H1 (cell line): ENCODE data around the gene SHOX. TPM values are rescaled to one million over a fixed set of nuclear protein-coding genes. Genes with fewer than 3 reads are reported as not detected.

Experiments used
- CTCF ChIA-PET: fragments of 300-600 bp; sonication (Branson Sonifier 250); formaldehyde crosslinking; loops from one replicate; lab custom pipeline; 2021; ENCODE audit not compliant: partially characterized antibody; lab: Charles Lee
- POLR2A ChIA-PET: fragments of 300-600 bp; sonication (Branson Sonifier 250); formaldehyde crosslinking; loops from one replicate; lab custom pipeline; 2021; ENCODE audit warnings: inconsistent platforms; ENCODE audit not compliant: partially characterized antibody; lab: Charles Lee
- DNase-seq, 2 experiments: peaks; one replicate each; pipeline versions ENCODE4 v3.0.0 to v3.0.0-alpha.2; 2010 to 2022; ENCODE audit warnings: low spot score in 2 of 2, low read depth in 1 of 2, mixed read lengths in 1 of 2
- FAIRE-seq: peaks from 2 replicates; lab custom pipeline; 2011; peaks lifted over from hg19 to GRCh38; lab: Jason Lieb, UNC
- H2AFZ ChIP-seq: 2 replicates; pipeline ENCODE4 v1.8.1; 2012; ENCODE audit warnings: low read length, inconsistent platforms
- H2AK5ac ChIP-seq: 2 replicates; pipeline ENCODE4 v1.6.1; 2013; ENCODE audit warnings: low read depth, low read length
- H2BK120ac ChIP-seq: replicated peaks from 2 replicates; pipeline ENCODE3; 2013; ENCODE audit warnings: low read depth, low read length, inconsistent platforms
- H2BK12ac ChIP-seq: 2 replicates; pipeline ENCODE4 v1.6.1; 2013; ENCODE audit warnings: low read depth, low read length
- H2BK15ac ChIP-seq: 2 replicates; pipeline ENCODE4 v1.6.1; 2013; ENCODE audit warnings: low read length
- H2BK20ac ChIP-seq: 2 replicates; pipeline ENCODE4 v1.6.1; 2013; ENCODE audit warnings: low read length
- H2BK5ac ChIP-seq: 2 replicates; pipeline ENCODE4 v1.6.1; 2013; ENCODE audit warnings: low read depth, low read length
- H3K14ac ChIP-seq: 2 replicates; pipeline ENCODE4 v1.6.1; 2013; ENCODE audit warnings: inconsistent platforms; ENCODE audit not compliant: insufficient read length
- H3K18ac ChIP-seq: 2 replicates; pipeline ENCODE4 v1.6.1; 2013; ENCODE audit warnings: low read length; ENCODE audit errors: extremely low read depth
- H3K23ac ChIP-seq: 2 replicates; pipeline ENCODE4 v1.6.1; 2013; ENCODE audit warnings: inconsistent platforms; ENCODE audit not compliant: insufficient read length
- H3K23me2 ChIP-seq: 2 replicates; pipeline ENCODE4 v1.6.1; 2013; ENCODE audit warnings: low read depth, low read length
- H3K27ac ChIP-seq: 2 replicates; pipeline ENCODE4 v1.6.1; 2011; ENCODE audit warnings: low read depth, low read length, inconsistent platforms
- H3K27me3 ChIP-seq, 4 experiments: replicated peaks in 1 of 4; 1 replicate in 1 of 4; 2 replicates in 3 of 4; pipeline versions ENCODE4 v1.6.1 to v1.8.1; 2011 to 2013; ENCODE audit warnings: low read length in 3 of 4, mild to moderate bottlenecking in 3 of 4, inconsistent platforms in 2 of 4, mixed read lengths in 2 of 4, moderate library complexity in 1 of 4; ENCODE audit not compliant: control insufficient read depth in 3 of 4, insufficient read depth in 3 of 4; ENCODE audit errors: extremely low read depth in 1 of 4
- H3K36me3 ChIP-seq, 4 experiments: 2 replicates each; pipeline versions ENCODE4 v1.6.1 to v1.8.1; 2011 to 2013; ENCODE audit warnings: mild to moderate bottlenecking in 4 of 4, low read length in 3 of 4, moderate library complexity in 2 of 4, control low read depth in 1 of 4, inconsistent platforms in 1 of 4; ENCODE audit not compliant: insufficient read depth in 4 of 4, control insufficient read depth in 2 of 4
- H3K4ac ChIP-seq: replicated peaks from 2 replicates; pipeline ENCODE3; 2013; ENCODE audit warnings: low read length, low read depth, mixed read lengths, inconsistent platforms; ENCODE audit not compliant: insufficient read length
- H3K4me1 ChIP-seq, 4 experiments: replicated peaks in 1 of 4; 1 replicate in 1 of 4; 2 replicates in 3 of 4; pipeline versions ENCODE4 v1.6.1 to v1.8.1; 2011 to 2013; ENCODE audit warnings: low read length in 3 of 4, inconsistent platforms in 2 of 4, mixed read lengths in 1 of 4; ENCODE audit not compliant: insufficient read depth in 4 of 4, control insufficient read depth in 3 of 4
- H3K4me2 ChIP-seq, 2 experiments: 2 replicates each; pipeline versions ENCODE4 v1.6.1 to v1.8.1; 2011 to 2013; ENCODE audit warnings: low read depth in 2 of 2, low read length in 2 of 2, control low read depth in 1 of 2, inconsistent platforms in 1 of 2, mild to moderate bottlenecking in 1 of 2; ENCODE audit not compliant: insufficient read depth in 1 of 2
- H3K4me3 ChIP-seq, 4 experiments: fragments of 200-600, 300-600 bp in 1 of 4; sonication (generic), shearing (Covaris generic), sonication (Bioruptor Twin) in 1 of 4; 2 replicates each; pipeline versions ENCODE4 v1.5.1 to v1.8.1; 2011 to 2016; ENCODE audit warnings: low read length in 4 of 4, low read depth in 3 of 4, control low read depth in 2 of 4, inconsistent platforms in 2 of 4, mild to moderate bottlenecking in 2 of 4, mixed read lengths in 1 of 4, moderate library complexity in 1 of 4; ENCODE audit not compliant: insufficient read depth in 2 of 4; ENCODE audit errors: extremely low read depth in 1 of 4
- H3K56ac ChIP-seq: replicated peaks from 2 replicates; pipeline ENCODE3; 2013; ENCODE audit warnings: low read depth, mild to moderate bottlenecking, mixed read lengths, low read length, inconsistent platforms; ENCODE audit not compliant: insufficient read length
- H3K79me1 ChIP-seq: 2 replicates; pipeline ENCODE4 v1.6.1; 2013; ENCODE audit warnings: low read depth, low read length, control low read depth
- H3K79me2 ChIP-seq, 2 experiments: 2 replicates each; pipeline versions ENCODE4 v1.6.1 to v1.8.1; 2012 to 2013; ENCODE audit warnings: low read length in 2 of 2, mild to moderate bottlenecking in 2 of 2, inconsistent platforms in 1 of 2; ENCODE audit not compliant: insufficient read depth in 2 of 2, control insufficient read depth in 1 of 2
- H3K9ac ChIP-seq, 4 experiments: replicated peaks in 1 of 4; 1 replicate in 1 of 4; 2 replicates in 3 of 4; pipeline versions ENCODE4 v1.6.1 to v1.8.1; 2011 to 2013; ENCODE audit warnings: low read depth in 3 of 4, low read length in 3 of 4, control low read depth in 2 of 4, mild to moderate bottlenecking in 2 of 4, moderate library complexity in 2 of 4, inconsistent platforms in 1 of 4; ENCODE audit errors: extremely low read depth in 1 of 4
- H3K9me3 ChIP-seq, 2 experiments: 2 replicates each; pipeline versions ENCODE4 v1.6.1 to v1.8.1; 2012 to 2013; ENCODE audit warnings: mild to moderate bottlenecking in 2 of 2, moderate library complexity in 2 of 2, control low read depth in 1 of 2, inconsistent platforms in 1 of 2, low read depth in 1 of 2, low read length in 1 of 2, mixed read lengths in 1 of 2; ENCODE audit not compliant: insufficient read depth in 2 of 2
- H4K20me1 ChIP-seq, 2 experiments: replicated peaks in 1 of 2; 2 replicates each; pipeline versions ENCODE3 to v1.8.1; 2011 to 2013; ENCODE audit warnings: inconsistent platforms in 2 of 2, low read length in 2 of 2, mild to moderate bottlenecking in 1 of 2; ENCODE audit not compliant: insufficient read depth in 2 of 2, control insufficient read depth in 1 of 2
- H4K5ac ChIP-seq: 2 replicates; pipeline ENCODE4 v1.6.1; 2013; ENCODE audit warnings: low read length, low read depth, mixed read lengths, inconsistent platforms; ENCODE audit not compliant: insufficient read length
- H4K8ac ChIP-seq: 2 replicates; pipeline ENCODE4 v1.8.0; 2013; ENCODE audit warnings: mild to moderate bottlenecking, moderate library complexity, low read length, inconsistent platforms; ENCODE audit not compliant: insufficient read depth; ENCODE audit errors: extremely low read depth
- H4K91ac ChIP-seq: replicated peaks from 2 replicates; pipeline ENCODE3; 2013; ENCODE audit warnings: low read length, mixed read lengths, inconsistent platforms; ENCODE audit not compliant: insufficient read length
- ATF2 ChIP-seq: IDR thresholded peaks from 2 replicates; pipeline ENCODE4 v1.6.1; 2012; ENCODE audit warnings: low read length, inconsistent platforms
- CBX8 ChIP-seq: fragments of 300-800, 300-1000 bp; sonication (generic); IDR thresholded peaks from 2 replicates; pipeline ENCODE4 v1.7.1; 2016; ENCODE audit warnings: low read depth, low read length, borderline replicate concordance
- E2F6 ChIP-seq: IDR thresholded peaks from 2 replicates; pipeline ENCODE4 v1.6.1; 2012; ENCODE audit warnings: inconsistent platforms
- PHF8 ChIP-seq: fragments of 200-600 bp; sonication (generic); conservative IDR thresholded peaks from 2 replicates; pipeline ENCODE4 v1.7.1; 2012; ENCODE audit warnings: low read depth, mild to moderate bottlenecking, inconsistent platforms, low read length, moderate library complexity
- RAD21 ChIP-seq, 2 experiments: IDR thresholded peaks in 1 of 2; conservative IDR thresholded peaks in 1 of 2; 2 replicates each; pipeline ENCODE4 v1.6.1; 2011; ENCODE audit warnings: low read depth in 2 of 2, low read length in 2 of 2, improper control_type of control experiment in 1 of 2, inconsistent platforms in 1 of 2, mild to moderate bottlenecking in 1 of 2, moderate library complexity in 1 of 2
- RNF2 ChIP-seq: fragments of 200-900, 300-1000 bp; sonication (generic); IDR thresholded peaks from 2 replicates; pipeline ENCODE4 v1.7.1; 2016; ENCODE audit warnings: borderline replicate concordance, low read depth, mild to moderate bottlenecking, antibody characterized with exemption, low read length; ENCODE audit not compliant: poor library complexity, severe bottlenecking; ENCODE audit errors: missing control alignments
- SIN3A ChIP-seq, 2 experiments: IDR thresholded peaks in 1 of 2; conservative IDR thresholded peaks in 1 of 2; 2 replicates each; pipeline ENCODE4 v1.6.1; 2011 to 2012; ENCODE audit warnings: low read length in 2 of 2, improper control_type of control experiment in 1 of 2, low read depth in 1 of 2, mild to moderate bottlenecking in 1 of 2
- SUZ12 ChIP-seq: fragments of 200-600 bp; sonication (generic); IDR thresholded peaks from 2 replicates; pipeline ENCODE4 v1.6.1; 2012; ENCODE audit warnings: mild to moderate bottlenecking, inconsistent platforms, low read length, moderate library complexity, mixed read lengths
- TCF12 ChIP-seq: IDR thresholded peaks from 2 replicates; pipeline ENCODE4 v1.6.1; 2011; ENCODE audit warnings: low read depth, mild to moderate bottlenecking, low read length
- WGBS, 2 experiments: shearing (Covaris generic) in 1 of 2; methylation state at CpG; one replicate each; pipeline versions ENCODE4 v1.1.6 to v1.1.7; 2013 to 2015; ENCODE audit warnings: low lambda C conversion rate in 2 of 2, mixed read lengths in 2 of 2, inconsistent platforms in 1 of 2, low coverage in 1 of 2, missing lambda C conversion rate in 1 of 2; ENCODE audit not compliant: insufficient replicate concordance in 2 of 2, insufficient coverage in 1 of 2, insufficient read length in 1 of 2; ENCODE audit errors: extremely low coverage in 1 of 2, missing lambda C conversion rate in 1 of 2; 5-methylcytosine and 5-hydroxymethylcytosine counted together
- polyA plus RNA-seq, 7 experiments: library from polyadenylated mRNA; depleted of rRNA in 3 of 7; stranded (reverse) in 5 of 7; unstranded in 2 of 7; fragments of >200 nt in 5 of 7; fragments of 200-250 nt in 2 of 7; gene quantifications; 1 replicate in 5 of 7; 2 replicates in 1 of 7; 4 replicates in 1 of 7; pipeline versions ENCODE4 v1.2.1 to v1.2.3, GENCODE V29; 2011 to 2013; ENCODE audit warnings: missing spikeins in 2 of 7, mixed read lengths in 2 of 7
- total RNA-seq: library from RNA; stranded (reverse); fragmentation: NEBNext Ultra II Directional; extraction: Animal tissue kit (Norgen Biotek cat#: 25700); gene quantifications from 2 replicates; pipeline ENCODE4 v1.2.1, GENCODE V29; 2021

The SHOX gene
- total and polyA plus RNA-seq, 2 of the 8 experiments (the other 6 are each of a cell fraction or from before 2014, with no cell fraction given): 0.05 to 0.15 TPM

- no peak for DNase-seq
- Histone ChIP-seq H3K18ac (no peak overlapping the region; the same call in 1 of the 2 replicates), H2BK12ac (peak overlapping the region; percentile 39; the same call in 1 of the 2 replicates), H3K4me2 (no peak overlapping the region), H3K9me3 (no peaks in the 10 kb centered on the region; a peak in 1 of 4 replicates), H3K4ac (no peak overlapping the region), H2BK5ac (no peak overlapping the region), H3K23me2 (no peaks in the 10 kb centered on the region), H3K23ac (no peak overlapping the region), H2AK5ac (0 out of 2 replicates have a peak overlapping the region, but pooled peaks have one; percentile 53), H3K79me1 (no peaks in the 10 kb centered on the region), H2BK15ac (no peak overlapping the region), H3K9ac (no peak overlapping the region), H2BK20ac (0 out of 2 replicates have a peak overlapping the region, but pooled peaks have one; percentile 48), H2BK120ac (no peak overlapping the region), H3K4me1 (peaks cover 0 to 7% (median 4%) of the 10 kb centered on the region in 4 experiments; a peak in 5 of 7 replicates), H3K56ac (no peak overlapping the region), H4K20me1 (no peaks in the 10 kb centered on the region), H3K36me3 (no peaks in the 10 kb centered on the region), H4K8ac (no peak overlapping the region), H3K79me2 (no peaks in the 10 kb centered on the region), H3K27me3 (no peaks in the 10 kb centered on the region), H3K27ac (no peak overlapping the region), H4K5ac (no peak overlapping the region), H3K4me3 (no peak overlapping the region), H4K91ac (peak overlapping the region; percentile 89), H3K14ac (no peak overlapping the region), H2AFZ (no peak overlapping the region)
- FAIRE-seq: no peak
- 96% methylated on average over 7 of the region's 7 CpGs; no CpG with 5 or more reads in 1 of the 2 experiments for WGBS, 2 experiments
- CTCF ChIA-PET: no interaction called here
- POLR2A ChIA-PET: no interaction called here
- TF ChIP-seq ATF2 (no peak), TCF12 (no peak), RAD21 (IDR thresholded peaks at IDR 0.05 in 1 of 2, conservative IDR thresholded peaks at IDR 0.05 in 1 of 2; ENCODE audit: low read depth in 2 of 2, low read length in 2 of 2) (no peak), RNF2 (no peak), CBX8 (no peak), E2F6 (no peak), PHF8 (no peak), SIN3A (conservative IDR thresholded peaks at IDR 0.05 in 1 of 2, IDR thresholded peaks at IDR 0.05 in 1 of 2; ENCODE audit: low read depth in 1 of 2, low read length in 2 of 2) (no peak), SUZ12 (no peak)
These were observed 42.3 kb downstream of the SHOX start for GRCh38 chrX:672931-673330.
